ENCODE measurements around the gene ZNF316.

GRCh38 chr7:6624246-6624611 is 12.9 kb upstream of the ZNF316 start:
- TF ChIP-seq, protein P1, sequence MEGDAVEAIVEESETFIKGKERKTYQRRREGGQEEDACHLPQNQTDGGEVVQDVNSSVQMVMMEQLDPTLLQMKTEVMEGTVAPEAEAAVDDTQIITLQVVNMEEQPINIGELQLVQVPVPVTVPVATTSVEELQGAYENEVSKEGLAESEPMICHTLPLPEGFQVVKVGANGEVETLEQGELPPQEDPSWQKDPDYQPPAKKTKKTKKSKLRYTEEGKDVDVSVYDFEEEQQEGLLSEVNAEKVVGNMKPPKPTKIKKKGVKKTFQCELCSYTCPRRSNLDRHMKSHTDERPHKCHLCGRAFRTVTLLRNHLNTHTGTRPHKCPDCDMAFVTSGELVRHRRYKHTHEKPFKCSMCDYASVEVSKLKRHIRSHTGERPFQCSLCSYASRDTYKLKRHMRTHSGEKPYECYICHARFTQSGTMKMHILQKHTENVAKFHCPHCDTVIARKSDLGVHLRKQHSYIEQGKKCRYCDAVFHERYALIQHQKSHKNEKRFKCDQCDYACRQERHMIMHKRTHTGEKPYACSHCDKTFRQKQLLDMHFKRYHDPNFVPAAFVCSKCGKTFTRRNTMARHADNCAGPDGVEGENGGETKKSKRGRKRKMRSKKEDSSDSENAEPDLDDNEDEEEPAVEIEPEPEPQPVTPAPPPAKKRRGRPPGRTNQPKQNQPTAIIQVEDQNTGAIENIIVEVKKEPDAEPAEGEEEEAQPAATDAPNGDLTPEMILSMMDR (IDR thresholded peaks at IDR 0.05) = no peak
- no peak for TF ChIP-seq POLR2A (IDR thresholded peaks at IDR 0.05)

All from thyroid gland (tissue), 4 donors.